Panc1 (cell line): ENCODE data around the gene NFIB. TPM values are rescaled to one million over a fixed set of nuclear protein-coding genes. Genes with fewer than 3 reads are reported as not detected.

Source experiments
- ATAC-seq: fragments of 200-7000 bp; cut with Tn5 transposase; 2 replicates; pipeline ENCODE4 v1.9.1; 2020; ENCODE audit warnings: mild to moderate bottlenecking, moderate library complexity
- BruUV-seq: library from RNA; stranded (reverse); fragments of 400-500 nt; replicated peaks from 2 replicates; lab custom pipeline; 2021; lab: Mats Ljungman, UMichigan
- CTCF ChIA-PET: fragments of 300-600 bp; sonication (Branson Sonifier 250); formaldehyde crosslinking; loops from one replicate; lab custom pipeline; 2022; ENCODE audit warnings: antibody characterized with exemption; lab: Charles Lee
- POLR2A ChIA-PET: fragments of 300-600 bp; sonication (Branson Sonifier 250); formaldehyde crosslinking; loops from one replicate; lab custom pipeline; 2022; ENCODE audit warnings: antibody characterized with exemption; lab: Charles Lee
- DNase-seq: peaks from one replicate; pipeline ENCODE4 v3.0.0-alpha.2; 2010; ENCODE audit warnings: low read depth, low spot score
- H3K27ac ChIP-seq: 2 replicates; pipeline ENCODE4 v1.5.1; 2011; ENCODE audit warnings: mild to moderate bottlenecking, low read length, inconsistent platforms
- H3K27me3 ChIP-seq: fragments of 200-500 bp; sonication (Bioruptor generic); 2 replicates; pipeline ENCODE4 v1.6.0; 2014; ENCODE audit warnings: low read length, inconsistent platforms; ENCODE audit not compliant: control insufficient read depth, insufficient read depth
- H3K36me3 ChIP-seq: fragments of 200-500 bp; sonication (Bioruptor generic); 2 replicates; pipeline ENCODE4 v1.5.1; 2014; ENCODE audit warnings: inconsistent platforms, mild to moderate bottlenecking, low read length, moderate library complexity; ENCODE audit not compliant: control insufficient read depth, insufficient read depth
- H3K4me1 ChIP-seq: 2 replicates; pipeline ENCODE4 v1.5.1; 2011; ENCODE audit warnings: inconsistent platforms, mild to moderate bottlenecking, low read length, moderate library complexity; ENCODE audit not compliant: control insufficient read depth, insufficient read depth
- H3K4me3 ChIP-seq, 2 experiments: 2 replicates each; pipeline ENCODE4 v1.5.1; 2011 to 2012; ENCODE audit warnings: low read depth in 2 of 2, low read length in 2 of 2, mild to moderate bottlenecking in 2 of 2, inconsistent platforms in 1 of 2, moderate library complexity in 1 of 2
- H3K9me3 ChIP-seq: fragments of 200-500 bp; sonication (Bioruptor generic); 2 replicates; pipeline ENCODE4 v1.5.1; 2014; ENCODE audit warnings: low read depth, mild to moderate bottlenecking, inconsistent platforms, low read length, moderate library complexity; ENCODE audit not compliant: control insufficient read depth, insufficient read depth
- POLR2AphosphoS5 ChIP-seq: IDR thresholded peaks from 2 replicates; pipeline ENCODE4 v1.6.1; 2012; ENCODE audit warnings: mild to moderate bottlenecking, low read depth, low read length, moderate library complexity
- SIN3A ChIP-seq: IDR thresholded peaks from 2 replicates; pipeline ENCODE4 v1.6.1; 2012; ENCODE audit warnings: low read depth, mild to moderate bottlenecking, low read length, moderate library complexity, borderline replicate concordance; ENCODE audit not compliant: insufficient read depth
- TCF7L2 ChIP-seq: IDR thresholded peaks from 2 replicates; pipeline ENCODE4 v1.6.1; 2011; ENCODE audit warnings: mild to moderate bottlenecking, low read depth, low read length, inconsistent platforms
- in situ Hi-C: cut with HindIII; loops from 2 replicates; pipeline ENCODE4 v1.10.0; 2016; ENCODE audit warnings: low sequenced_read_pairs, low pct_unique_long_range_greater_than_20kb
- intact Hi-C: fragments of 100-400 bp; cut with micrococcal nuclease; formaldehyde crosslinking; loops from one replicate; pipeline ENCODE4 v1.10.0; 2022; ENCODE audit not compliant: unreplicated experiment
- total RNA-seq: library from RNA; stranded (reverse); gene quantifications from one replicate; pipeline ENCODE4 v1.2.1, GENCODE V29; 2021; ENCODE audit not compliant: unreplicated experiment
- TF ChIP-seq, protein P1 (sequence below), 2 experiments: IDR thresholded peaks; 2 replicates each; pipeline ENCODE4 v1.6.1; 2011 to 2012; ENCODE audit warnings: low read depth in 2 of 2, control low read depth in 1 of 2, low read length in 1 of 2, mild to moderate bottlenecking in 1 of 2, moderate library complexity in 1 of 2; ENCODE audit not compliant: insufficient read depth in 1 of 2
- TF ChIP-seq, protein P2 (sequence below): fragments of 450-650 bp; IDR thresholded peaks from 2 replicates; pipeline ENCODE4 v1.5.1; 2017; ENCODE audit warnings: mild to moderate bottlenecking

NFIB gene
- total RNA-seq, 1 experiment from 2014 or later, result 26.7 TPM

DNA sequence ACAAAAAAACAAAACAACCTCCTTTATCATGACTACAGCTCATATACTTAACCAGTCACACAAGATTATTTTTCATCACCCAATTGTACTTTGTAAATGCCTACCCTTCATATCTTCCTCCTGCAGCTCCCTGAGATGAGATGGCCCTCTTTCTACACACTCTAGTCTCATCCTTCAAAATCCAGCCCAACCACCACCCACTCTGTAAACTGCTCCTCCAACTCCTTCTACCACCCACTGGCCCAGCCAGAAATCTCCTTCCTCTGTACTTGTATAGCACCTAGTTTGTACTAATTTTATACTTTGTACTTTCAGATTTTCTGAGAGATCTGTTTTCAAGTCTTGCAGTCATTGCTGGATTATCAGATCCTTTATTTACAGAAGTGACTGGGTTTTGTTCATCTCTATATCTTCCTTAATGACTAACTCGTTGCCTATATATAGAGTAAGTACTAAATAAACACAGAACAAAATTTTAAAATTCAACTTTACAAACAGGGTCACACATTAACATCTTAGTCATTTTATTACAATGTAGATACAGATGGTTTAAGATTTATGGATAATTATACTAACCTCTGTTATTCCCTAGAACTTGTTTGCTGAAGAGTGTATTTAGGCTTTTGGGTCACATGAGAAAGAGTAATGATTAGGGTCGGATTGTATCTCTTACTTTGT, 155.7 kb downstream of the NFIB start:
- ChIA-PET CTCF (no interaction called here), POLR2A (no interaction called here)
- no peaks in the 10 kb centered on the region for H3K9me3 ChIP-seq
- TF ChIP-seq, protein P1, sequence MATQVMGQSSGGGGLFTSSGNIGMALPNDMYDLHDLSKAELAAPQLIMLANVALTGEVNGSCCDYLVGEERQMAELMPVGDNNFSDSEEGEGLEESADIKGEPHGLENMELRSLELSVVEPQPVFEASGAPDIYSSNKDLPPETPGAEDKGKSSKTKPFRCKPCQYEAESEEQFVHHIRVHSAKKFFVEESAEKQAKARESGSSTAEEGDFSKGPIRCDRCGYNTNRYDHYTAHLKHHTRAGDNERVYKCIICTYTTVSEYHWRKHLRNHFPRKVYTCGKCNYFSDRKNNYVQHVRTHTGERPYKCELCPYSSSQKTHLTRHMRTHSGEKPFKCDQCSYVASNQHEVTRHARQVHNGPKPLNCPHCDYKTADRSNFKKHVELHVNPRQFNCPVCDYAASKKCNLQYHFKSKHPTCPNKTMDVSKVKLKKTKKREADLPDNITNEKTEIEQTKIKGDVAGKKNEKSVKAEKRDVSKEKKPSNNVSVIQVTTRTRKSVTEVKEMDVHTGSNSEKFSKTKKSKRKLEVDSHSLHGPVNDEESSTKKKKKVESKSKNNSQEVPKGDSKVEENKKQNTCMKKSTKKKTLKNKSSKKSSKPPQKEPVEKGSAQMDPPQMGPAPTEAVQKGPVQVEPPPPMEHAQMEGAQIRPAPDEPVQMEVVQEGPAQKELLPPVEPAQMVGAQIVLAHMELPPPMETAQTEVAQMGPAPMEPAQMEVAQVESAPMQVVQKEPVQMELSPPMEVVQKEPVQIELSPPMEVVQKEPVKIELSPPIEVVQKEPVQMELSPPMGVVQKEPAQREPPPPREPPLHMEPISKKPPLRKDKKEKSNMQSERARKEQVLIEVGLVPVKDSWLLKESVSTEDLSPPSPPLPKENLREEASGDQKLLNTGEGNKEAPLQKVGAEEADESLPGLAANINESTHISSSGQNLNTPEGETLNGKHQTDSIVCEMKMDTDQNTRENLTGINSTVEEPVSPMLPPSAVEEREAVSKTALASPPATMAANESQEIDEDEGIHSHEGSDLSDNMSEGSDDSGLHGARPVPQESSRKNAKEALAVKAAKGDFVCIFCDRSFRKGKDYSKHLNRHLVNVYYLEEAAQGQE (IDR thresholded peaks at IDR 0.05; ENCODE audit: insufficient read depth in 1 of 2, low read depth in 2 of 2, low read length in 1 of 2), result no peak
- in situ Hi-C loops (no loop called here), intact Hi-C loops (no loop called here)
- no TSS peak for BruUV-seq
- H3K4me3 ChIP-seq, result no peak overlapping the region
- ATAC-seq, result no peak
- H3K27me3 ChIP-seq, result no peaks in the 10 kb centered on the region
- no peak overlapping the region for H3K27ac ChIP-seq
- H3K4me1 ChIP-seq, result no peaks in the 10 kb centered on the region
- no peaks in the 10 kb centered on the region for H3K36me3 ChIP-seq
- DNase-seq, result no peak

DNA sequence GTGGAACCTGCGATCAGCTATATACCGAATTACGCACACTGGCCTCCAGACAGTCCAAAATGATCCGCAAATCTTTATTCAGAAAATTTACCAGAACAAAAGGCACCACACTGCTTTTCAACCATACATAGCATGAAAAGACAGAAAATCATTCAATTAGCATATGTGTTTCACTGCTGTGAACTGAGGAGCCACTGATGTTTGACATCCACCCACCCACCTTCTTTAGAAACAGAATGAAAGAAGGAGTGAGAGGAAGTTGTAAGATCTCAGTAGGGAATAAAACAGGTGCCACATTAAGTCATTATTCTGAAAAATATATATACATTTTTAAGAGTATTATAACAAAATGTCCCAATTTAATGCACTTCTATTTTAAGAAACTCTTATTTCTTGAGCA, 156.8 kb downstream of the NFIB start:
- Histone ChIP-seq H3K27me3 (no peaks in the 10 kb centered on the region), H3K9me3 (no peaks in the 10 kb centered on the region), H3K4me3 (no peak overlapping the region), H3K27ac (no peak overlapping the region), H3K36me3 (no peaks in the 10 kb centered on the region), H3K4me1 (no peaks in the 10 kb centered on the region)
- DNase-seq, result no peak
- in situ Hi-C loops, result no loop called here
- TF ChIP-seq, protein P1 (IDR thresholded peaks at IDR 0.05; ENCODE audit: insufficient read depth in 1 of 2, low read depth in 2 of 2, low read length in 1 of 2), result no peak
- TF ChIP-seq SIN3A (no peak), POLR2AphosphoS5 (no peak), TCF7L2 (no peak)
- TF ChIP-seq, protein P2, sequence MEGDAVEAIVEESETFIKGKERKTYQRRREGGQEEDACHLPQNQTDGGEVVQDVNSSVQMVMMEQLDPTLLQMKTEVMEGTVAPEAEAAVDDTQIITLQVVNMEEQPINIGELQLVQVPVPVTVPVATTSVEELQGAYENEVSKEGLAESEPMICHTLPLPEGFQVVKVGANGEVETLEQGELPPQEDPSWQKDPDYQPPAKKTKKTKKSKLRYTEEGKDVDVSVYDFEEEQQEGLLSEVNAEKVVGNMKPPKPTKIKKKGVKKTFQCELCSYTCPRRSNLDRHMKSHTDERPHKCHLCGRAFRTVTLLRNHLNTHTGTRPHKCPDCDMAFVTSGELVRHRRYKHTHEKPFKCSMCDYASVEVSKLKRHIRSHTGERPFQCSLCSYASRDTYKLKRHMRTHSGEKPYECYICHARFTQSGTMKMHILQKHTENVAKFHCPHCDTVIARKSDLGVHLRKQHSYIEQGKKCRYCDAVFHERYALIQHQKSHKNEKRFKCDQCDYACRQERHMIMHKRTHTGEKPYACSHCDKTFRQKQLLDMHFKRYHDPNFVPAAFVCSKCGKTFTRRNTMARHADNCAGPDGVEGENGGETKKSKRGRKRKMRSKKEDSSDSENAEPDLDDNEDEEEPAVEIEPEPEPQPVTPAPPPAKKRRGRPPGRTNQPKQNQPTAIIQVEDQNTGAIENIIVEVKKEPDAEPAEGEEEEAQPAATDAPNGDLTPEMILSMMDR, result no peak
- intact Hi-C loops, result no loop called here
- ATAC-seq, result no peak
- ChIA-PET POLR2A (no interaction called here), CTCF (no interaction called here)
- BruUV-seq, result no TSS peak
